Mesenchymal stem cell (in vitro differentiated cells and primary cell): ENCODE measurements around the gene AKT3.
A peak's percentile ranks its signal among the peaks of the same experiment; 100 is the strongest.

Source experiments
- DNase-seq: peaks from one replicate; pipeline ENCODE4 v3.0.0-alpha.2; 2013
- H2AFZ ChIP-seq: one replicate; pipeline ENCODE4 v1.6.1; 2013; ENCODE audit warnings: low read depth, mild to moderate bottlenecking, control low read depth, inconsistent platforms, low read length, moderate library complexity
- H2AK5ac ChIP-seq: 2 replicates; pipeline ENCODE4 v1.6.1; 2013; ENCODE audit warnings: low read length, moderate library complexity, mild to moderate bottlenecking, inconsistent platforms; ENCODE audit not compliant: severe bottlenecking
- H2BK120ac ChIP-seq: one replicate; pipeline ENCODE4 v1.6.1; 2013; ENCODE audit warnings: low read depth, mild to moderate bottlenecking, inconsistent platforms, low read length, moderate library complexity
- H2BK12ac ChIP-seq, 2 experiments: one replicate each; pipeline ENCODE4 v1.6.1; 2013; ENCODE audit warnings: inconsistent platforms in 2 of 2, low read length in 2 of 2, mild to moderate bottlenecking in 2 of 2, moderate library complexity in 2 of 2, control low read depth in 1 of 2
- H2BK15ac ChIP-seq: one replicate; pipeline ENCODE4 v1.6.1; 2013; ENCODE audit warnings: mild to moderate bottlenecking, low read depth, inconsistent platforms; ENCODE audit not compliant: poor library complexity, severe bottlenecking
- H2BK5ac ChIP-seq: 2 replicates; pipeline ENCODE4 v1.6.1; 2013; ENCODE audit warnings: low read depth, mild to moderate bottlenecking, low read length, control low read depth, inconsistent platforms; ENCODE audit not compliant: poor library complexity, severe bottlenecking
- H3K14ac ChIP-seq, 2 experiments: one replicate each; pipeline ENCODE4 v1.6.1; 2013; ENCODE audit warnings: inconsistent platforms in 2 of 2, low read length in 2 of 2, control low read depth in 1 of 2, mild to moderate bottlenecking in 1 of 2, moderate library complexity in 1 of 2
- H3K18ac ChIP-seq, 2 experiments: one replicate each; pipeline ENCODE4 v1.6.1; 2013; ENCODE audit warnings: inconsistent platforms in 2 of 2, low read length in 2 of 2, control low read depth in 1 of 2, low read depth in 1 of 2, mild to moderate bottlenecking in 1 of 2
- H3K23ac ChIP-seq, 2 experiments: one replicate each; pipeline ENCODE4 v1.6.1; 2013; ENCODE audit warnings: inconsistent platforms in 2 of 2, low read length in 2 of 2, mild to moderate bottlenecking in 2 of 2, moderate library complexity in 2 of 2, control low read depth in 1 of 2
- H3K27ac ChIP-seq: 2 replicates; pipeline ENCODE4 v1.5.1; 2013; ENCODE audit warnings: mild to moderate bottlenecking, moderate library complexity, low read length, control low read depth, inconsistent platforms; ENCODE audit not compliant: poor library complexity, severe bottlenecking
- H3K27me3 ChIP-seq, 2 experiments: 2 replicates each; pipeline versions ENCODE4 v1.6.1 to v1.7.0; 2013; ENCODE audit warnings: low read length in 2 of 2, mild to moderate bottlenecking in 2 of 2, moderate library complexity in 2 of 2, control low read depth in 1 of 2, inconsistent platforms in 1 of 2; ENCODE audit not compliant: control insufficient read depth in 1 of 2, insufficient read depth in 1 of 2
- H3K36me3 ChIP-seq, 2 experiments: 2 replicates each; pipeline versions ENCODE4 v1.6.1 to v1.7.0; 2013; ENCODE audit warnings: low read length in 2 of 2, control low read depth in 1 of 2, inconsistent platforms in 1 of 2, low read depth in 1 of 2, mild to moderate bottlenecking in 1 of 2; ENCODE audit not compliant: insufficient read depth in 2 of 2, control insufficient read depth in 1 of 2
- H3K4ac ChIP-seq, 2 experiments: one replicate each; pipeline ENCODE4 v1.6.1; 2013; ENCODE audit warnings: inconsistent platforms in 2 of 2, low read length in 2 of 2, mild to moderate bottlenecking in 2 of 2, moderate library complexity in 2 of 2, control low read depth in 1 of 2, low read depth in 1 of 2
- H3K4me1 ChIP-seq: 2 replicates; pipeline ENCODE4 v1.6.1; 2013; ENCODE audit warnings: low read depth, low read length, control low read depth; ENCODE audit not compliant: control insufficient read depth, insufficient read depth
- H3K4me2 ChIP-seq: 2 replicates; pipeline ENCODE4 v1.6.1; 2013; ENCODE audit warnings: low read length, mild to moderate bottlenecking, inconsistent platforms; ENCODE audit not compliant: poor library complexity, severe bottlenecking
- H3K4me3 ChIP-seq, 2 experiments: 2 replicates each; pipeline versions ENCODE4 v1.5.1 to v1.7.0; 2013; ENCODE audit warnings: low read length in 2 of 2, mild to moderate bottlenecking in 2 of 2, control low read depth in 1 of 2, low read depth in 1 of 2; ENCODE audit not compliant: insufficient read depth in 1 of 2
- H3K79me1 ChIP-seq: replicated peaks from 2 replicates; pipeline ENCODE4 v1.6.1; 2013; ENCODE audit warnings: mild to moderate bottlenecking, control low read depth, low read length, inconsistent platforms; ENCODE audit not compliant: poor library complexity, severe bottlenecking
- H3K9ac ChIP-seq: 2 replicates; pipeline ENCODE4 v1.7.0; 2013; ENCODE audit warnings: mild to moderate bottlenecking, low read length, moderate library complexity
- H3K9me3 ChIP-seq: 2 replicates; pipeline ENCODE4 v1.7.0; 2013; ENCODE audit warnings: mild to moderate bottlenecking, low read length; ENCODE audit not compliant: control insufficient read depth
- H4K8ac ChIP-seq: one replicate; pipeline ENCODE4 v1.6.1; 2013; ENCODE audit warnings: inconsistent platforms, mild to moderate bottlenecking, low read length, moderate library complexity
- H4K91ac ChIP-seq: one replicate; pipeline ENCODE4 v1.6.1; 2013; ENCODE audit warnings: mild to moderate bottlenecking, low read length, inconsistent platforms
- WGBS: methylation state at CpG from one replicate; pipeline ENCODE4 v1.1.7; 2013; ENCODE audit warnings: mixed read lengths; 5-methylcytosine and 5-hydroxymethylcytosine counted together

AKT3 gene

DNA sequence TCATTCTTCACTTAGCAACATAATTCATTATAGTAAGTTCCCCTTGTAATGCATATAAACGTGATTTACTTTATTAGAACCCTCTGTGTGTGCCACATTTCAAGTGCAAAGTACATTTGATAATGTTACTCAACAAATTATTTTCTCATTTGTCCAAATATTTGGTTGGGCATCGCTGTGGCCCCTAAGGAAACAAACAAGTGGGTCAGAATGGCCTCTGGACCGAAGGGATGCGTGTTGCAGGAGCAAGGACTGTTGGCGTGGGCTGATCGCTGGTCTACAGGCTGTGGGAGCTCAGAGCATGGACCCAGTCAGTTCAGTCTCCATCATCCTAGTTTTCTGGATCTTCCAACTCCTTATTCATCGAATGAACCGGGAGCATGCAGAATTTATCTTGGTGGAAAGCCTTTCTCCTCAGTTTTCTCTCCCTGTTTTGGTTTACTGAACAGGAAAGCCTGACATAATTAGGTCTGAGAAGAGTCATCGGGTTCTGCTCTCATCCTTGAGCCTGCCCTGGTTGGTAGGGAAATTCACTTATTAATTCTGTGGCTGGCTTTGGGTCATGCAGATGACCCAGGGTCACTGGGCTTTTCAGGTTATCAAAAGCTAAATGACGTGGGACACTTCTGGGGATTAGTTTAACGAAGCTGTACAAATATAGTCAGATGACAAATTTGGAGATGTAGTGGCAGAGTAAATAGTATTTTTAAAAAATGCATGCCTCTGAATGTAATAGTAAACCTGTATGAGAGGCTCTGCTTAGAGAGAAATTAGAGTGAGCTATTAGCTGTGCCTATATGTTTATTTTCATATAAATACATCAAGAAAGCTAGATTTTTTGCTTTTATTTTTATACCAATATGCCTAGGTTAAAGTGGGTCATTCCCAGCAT lies 394.0 kb downstream of the AKT3 start:
- no peak overlapping the region for H3K4me2 ChIP-seq
- H3K27me3 ChIP-seq: no peaks in the 10 kb centered on the region
- no peak overlapping the region for H3K4me3 ChIP-seq
- no peaks in the 10 kb centered on the region for H3K9me3 ChIP-seq
- no peak overlapping the region for H3K23ac ChIP-seq
- H3K18ac ChIP-seq: no peak overlapping the region
- no peak overlapping the region for H3K9ac ChIP-seq
- WGBS: 97% methylated on average over 11 of the region's 11 CpGs
- H3K79me1 ChIP-seq: no peaks in the 10 kb centered on the region
- H2BK120ac ChIP-seq: no peak overlapping the region
- H2AK5ac ChIP-seq: no peak overlapping the region
- no peak overlapping the region for H2BK15ac ChIP-seq
- H4K91ac ChIP-seq: no peak overlapping the region
- H3K36me3 ChIP-seq: peaks cover 3 to 88% of the 10 kb centered on the region in 2 experiments
- H2BK5ac ChIP-seq: no peak overlapping the region
- no peak overlapping the region for H3K14ac ChIP-seq
- no peaks in the 10 kb centered on the region for H3K4me1 ChIP-seq
- H3K4ac ChIP-seq: no peak overlapping the region
- no peak overlapping the region for H3K27ac ChIP-seq
- no peak overlapping the region for H2AFZ ChIP-seq
- no peak overlapping the region for H4K8ac ChIP-seq
- no peak for DNase-seq
- no peak overlapping the region for H2BK12ac ChIP-seq

DNA sequence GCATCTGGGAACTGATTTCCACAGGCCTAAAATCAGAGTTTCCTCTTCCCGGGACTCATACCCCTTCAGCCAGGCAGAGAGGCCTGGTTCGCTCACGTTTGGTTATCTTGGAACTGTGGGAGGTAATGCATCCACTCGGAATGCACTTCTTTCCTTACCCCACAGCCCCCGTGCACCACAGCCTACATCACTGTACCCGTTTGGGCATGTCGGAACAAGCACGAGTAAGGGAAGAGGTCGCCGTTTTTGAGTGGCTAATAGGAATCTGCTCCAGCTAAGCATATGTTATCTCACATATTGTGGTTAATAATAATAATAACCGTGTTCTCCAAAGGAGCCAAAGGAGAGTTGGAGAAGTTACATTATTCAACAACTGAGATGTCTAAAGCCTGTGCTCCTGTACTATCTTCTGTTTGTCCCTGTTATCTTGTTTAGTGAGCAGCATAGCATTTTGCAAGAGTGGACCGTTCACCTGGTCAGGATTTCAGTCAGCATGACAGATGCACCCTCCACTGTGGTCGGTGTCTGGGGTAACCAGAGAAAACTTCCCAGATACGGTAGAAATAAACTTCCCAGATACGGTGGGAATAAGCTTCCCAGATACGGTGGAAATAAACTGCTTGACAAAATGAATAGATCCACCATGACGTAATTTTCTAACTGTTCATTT lies 395.6 kb downstream of the AKT3 start:
- Histone ChIP-seq H3K27me3 (no peaks in the 10 kb centered on the region), H3K4ac (no peak overlapping the region), H2AFZ (no peak overlapping the region), H2BK15ac (no peak overlapping the region), H3K18ac (no peak overlapping the region), H3K4me3 (no peak overlapping the region), H4K91ac (no peak overlapping the region), H3K79me1 (no peaks in the 10 kb centered on the region), H3K36me3 (peaks cover 3 to 86% of the 10 kb centered on the region in 2 experiments), H2BK120ac (no peak overlapping the region), H2AK5ac (no peak overlapping the region), H3K9ac (no peak overlapping the region), H3K4me1 (no peaks in the 10 kb centered on the region), H3K23ac (no peak overlapping the region), H2BK5ac (no peak overlapping the region), H3K14ac (no peak overlapping the region), H3K9me3 (no peaks in the 10 kb centered on the region), H3K4me2 (no peak overlapping the region), H3K27ac (no peak overlapping the region), H4K8ac (peak overlapping the region; percentile 57), H2BK12ac (no peak overlapping the region)
- 94% methylated on average over 11 of the region's 17 CpGs for WGBS
- DNase-seq: no peak

DNA sequence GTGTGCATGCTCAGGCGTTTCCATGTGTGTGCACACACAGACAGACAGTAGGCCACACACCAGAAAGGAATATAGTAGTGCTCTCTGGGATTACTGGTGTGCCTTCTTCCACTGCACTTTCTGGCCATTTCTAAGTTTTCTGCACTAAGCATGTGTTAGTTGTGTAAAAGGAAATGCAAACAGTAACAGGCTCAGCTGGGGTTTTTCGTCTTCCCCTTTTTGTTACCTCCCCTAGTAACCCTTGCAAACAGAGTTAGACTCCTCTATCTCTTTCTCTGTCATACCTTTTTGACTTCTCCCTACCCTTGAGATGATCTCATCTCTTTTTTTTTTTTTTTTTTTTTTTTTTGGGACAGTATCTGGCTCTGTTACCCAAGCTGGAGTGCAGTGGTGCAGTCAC lies 398.0 kb downstream of the AKT3 start:
- peaks cover 3 to 77% of the 10 kb centered on the region in 2 experiments for H3K36me3 ChIP-seq
- 88% methylated on average over 2 of the region's 2 CpGs for WGBS

DNA sequence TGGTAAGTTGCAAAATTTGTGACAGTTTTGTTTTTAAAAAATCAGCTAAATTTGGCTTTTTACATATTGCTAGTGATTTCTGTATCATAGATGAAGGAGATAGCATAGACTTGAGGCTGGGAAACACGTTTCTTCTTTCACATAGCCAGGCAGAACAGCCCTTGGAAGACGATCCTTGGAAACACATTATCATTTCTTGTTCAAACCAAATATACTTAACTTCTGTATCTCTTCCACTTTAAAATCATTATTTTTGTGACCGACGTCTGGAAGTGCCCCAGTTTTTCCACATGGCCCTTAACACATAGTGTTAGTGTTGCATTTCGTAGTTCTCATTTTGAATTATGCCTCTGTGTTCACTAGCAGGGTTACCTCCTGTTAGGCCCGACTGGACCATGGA lies 400.7 kb downstream of the AKT3 start:
- no peak overlapping the region for H3K14ac ChIP-seq
- no peak for DNase-seq
- no peak overlapping the region for H3K23ac ChIP-seq
- no peak overlapping the region for H3K27ac ChIP-seq
- H2BK15ac ChIP-seq: no peak overlapping the region
- H3K4me2 ChIP-seq: no peak overlapping the region
- no peaks in the 10 kb centered on the region for H3K4me1 ChIP-seq
- H3K4me3 ChIP-seq: no peak overlapping the region
- 97% methylated on average over 6 of the region's 6 CpGs for whole genome bisulfite sequencing
- H3K18ac ChIP-seq: no peak overlapping the region
- no peak overlapping the region for H2BK120ac ChIP-seq
- H2BK12ac ChIP-seq: no peak overlapping the region
- H4K91ac ChIP-seq: no peak overlapping the region
- H3K4ac ChIP-seq: no peak overlapping the region
- H2AK5ac ChIP-seq: no peak overlapping the region
- H3K79me1 ChIP-seq: peaks cover 5% of the 10 kb centered on the region
- H3K9ac ChIP-seq: no peak overlapping the region
- no peak overlapping the region for H4K8ac ChIP-seq
- no peaks in the 10 kb centered on the region for H3K27me3 ChIP-seq
- no peaks in the 10 kb centered on the region for H3K9me3 ChIP-seq
- no peak overlapping the region for H2BK5ac ChIP-seq
- H3K36me3 ChIP-seq: peaks cover 5 to 67% of the 10 kb centered on the region in 2 experiments
- no peak overlapping the region for H2AFZ ChIP-seq

More for the DNA sequence above, 398.0 kb downstream of the AKT3 start:
- Histone ChIP-seq H3K4me1 (no peaks in the 10 kb centered on the region), H2AFZ (no peak overlapping the region), H2BK12ac (no peak overlapping the region), H3K9me3 (no peaks in the 10 kb centered on the region), H3K27ac (no peak overlapping the region), H3K4me3 (no peak overlapping the region), H2BK15ac (no peak overlapping the region), H2AK5ac (no peak overlapping the region), H3K79me1 (peaks cover 5% of the 10 kb centered on the region), H3K4ac (no peak overlapping the region), H2BK120ac (no peak overlapping the region), H3K4me2 (no peak overlapping the region), H3K9ac (no peak overlapping the region), H3K23ac (no peak overlapping the region), H3K27me3 (no peaks in the 10 kb centered on the region), H2BK5ac (no peak overlapping the region), H3K14ac (no peak overlapping the region), H4K91ac (no peak overlapping the region), H4K8ac (no peak overlapping the region), H3K18ac (no peak overlapping the region)
- DNase-seq: no peak
